Activated naive CD4-positive, alpha-beta T cell treated with anti-CD3 and anti-CD28 coated beads, Interleukin-2, amount 50 U/mL, for 24 hours (primary cell): ENCODE measurements around the gene TTC9C.
A peak's percentile ranks its signal among the peaks of the same experiment; 100 is the strongest.
"Not testable (repeated sequence)": the region's sequence is repeated elsewhere in the genome, so short reads cannot be mapped to it uniquely, and the experiment has no call there.

ENCODE experiments used
- H3K27ac Mint-ChIP-seq: one replicate; pipeline ENCODE4 v1.8.0; 2021; ENCODE audit warnings: mild to moderate bottlenecking, mixed read lengths
- H3K27me3 Mint-ChIP-seq: one replicate; pipeline ENCODE4 v1.8.0; 2021; ENCODE audit warnings: mixed read lengths
- H3K36me3 Mint-ChIP-seq: one replicate; pipeline ENCODE4 v1.8.0; 2021; ENCODE audit warnings: mixed read lengths
- H3K4me1 Mint-ChIP-seq: one replicate; pipeline ENCODE4 v1.8.0; 2021; ENCODE audit warnings: mixed read lengths
- H3K4me3 Mint-ChIP-seq: one replicate; pipeline ENCODE4 v1.8.0; 2021; ENCODE audit warnings: mild to moderate bottlenecking, mixed read lengths
- H3K9me3 Mint-ChIP-seq: one replicate; pipeline ENCODE4 v1.8.0; 2021; ENCODE audit warnings: mixed read lengths

TTC9C gene, protein sequence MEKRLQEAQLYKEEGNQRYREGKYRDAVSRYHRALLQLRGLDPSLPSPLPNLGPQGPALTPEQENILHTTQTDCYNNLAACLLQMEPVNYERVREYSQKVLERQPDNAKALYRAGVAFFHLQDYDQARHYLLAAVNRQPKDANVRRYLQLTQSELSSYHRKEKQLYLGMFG

DNA sequence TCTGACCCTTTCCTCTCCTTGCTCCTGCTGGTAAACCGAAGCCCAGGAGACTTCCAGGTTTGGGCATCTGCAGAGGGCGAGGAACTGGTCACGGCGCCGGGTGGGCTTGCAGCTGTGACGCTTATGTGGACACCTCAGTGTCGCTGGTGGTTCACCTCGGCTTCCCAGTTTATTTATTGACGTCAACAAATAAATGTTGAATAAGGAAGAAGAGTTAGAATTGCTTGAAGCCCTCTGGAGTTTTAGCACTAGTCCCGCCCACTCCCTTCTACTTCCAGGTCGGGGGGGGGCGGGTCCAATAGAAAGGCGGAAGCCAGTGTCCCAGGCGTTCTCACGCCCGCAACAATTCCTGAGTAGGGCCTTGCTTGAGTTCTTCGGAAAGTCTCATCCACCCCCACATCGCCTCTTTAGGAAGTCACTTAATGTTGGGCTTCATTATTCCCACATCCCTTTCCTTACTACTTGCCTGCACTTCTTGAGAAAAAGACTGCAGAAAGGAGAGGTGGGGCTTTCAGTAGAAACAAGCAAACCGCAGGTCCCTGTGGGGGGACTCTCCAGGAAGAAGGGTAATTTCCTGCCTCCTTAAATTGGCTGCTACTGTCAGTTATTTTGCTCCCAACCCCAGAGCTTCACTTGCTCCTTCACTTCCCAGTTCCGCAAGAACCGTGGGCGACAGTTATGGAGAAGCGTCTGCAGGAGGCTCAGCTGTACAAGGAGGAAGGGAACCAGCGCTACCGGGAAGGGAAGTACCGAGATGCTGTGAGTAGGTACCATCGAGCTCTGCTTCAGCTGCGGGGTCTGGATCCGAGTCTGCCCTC lies at the start of gene TTC9C:
Gene TTC9C (plus strand): TSS at position 316 of the 818 bp plus-strand sequence. CDS start 363 bp downstream, at position 679.
- H3K4me3 Mint-ChIP-seq: peak within 1 kb of the TSS; percentile 97
- peak within 1 kb of the TSS; percentile 97 for H3K27ac Mint-ChIP-seq
- no peaks in the 10 kb centered on the region for H3K9me3 Mint-ChIP-seq
- H3K27me3 Mint-ChIP-seq: no peaks in the 10 kb centered on the region
- H3K36me3 Mint-ChIP-seq: peaks cover 24% of the 10 kb centered on the region
- H3K4me1 Mint-ChIP-seq: peaks cover 47% of the 10 kb centered on the region

DNA sequence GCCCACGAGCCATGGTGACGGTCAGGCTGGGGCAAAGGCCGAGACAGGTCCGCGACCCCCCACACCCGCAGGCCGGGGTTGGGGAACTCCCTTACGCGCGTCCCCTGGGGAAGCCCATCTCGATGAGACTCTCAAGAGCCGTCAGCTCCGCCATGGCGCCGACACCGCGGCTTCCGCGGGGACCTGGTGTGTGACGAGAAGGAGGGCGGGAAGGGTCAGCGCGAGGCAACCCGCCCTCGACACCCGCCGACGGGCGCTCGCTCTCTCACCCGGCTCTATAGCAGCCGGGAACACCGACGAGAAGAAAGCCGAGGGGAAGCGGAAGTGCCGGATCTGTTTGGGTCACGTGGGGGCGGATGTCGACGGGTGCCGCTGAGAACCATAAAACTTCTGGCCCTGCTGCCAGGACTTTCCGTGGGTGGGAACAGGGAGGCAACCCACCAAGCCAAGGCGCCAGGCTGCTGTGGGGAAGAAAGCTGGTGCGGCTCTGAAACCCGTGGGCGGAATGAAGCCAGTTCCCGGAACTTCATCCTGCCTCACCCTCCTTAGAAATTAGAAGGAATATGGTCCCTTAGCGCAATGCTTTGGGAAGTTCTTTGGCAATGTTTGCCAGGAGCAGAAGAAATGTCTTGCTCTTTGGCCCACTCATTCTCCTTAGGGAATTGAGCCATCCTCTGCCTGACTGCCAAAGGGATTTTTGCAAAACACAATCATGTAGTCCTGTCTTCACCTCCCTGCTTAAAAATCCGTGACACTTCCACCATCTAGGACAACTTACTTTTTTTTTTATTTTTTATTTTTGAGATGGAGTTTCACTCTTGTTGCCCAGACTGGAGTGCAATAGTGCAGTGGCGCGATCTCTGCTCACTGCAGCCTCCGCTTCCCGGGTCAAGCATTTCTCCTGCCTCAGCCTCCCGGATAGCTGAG lies 49.3 kb upstream of the TTC9C start, which contains the start of gene UBXN1:
Gene UBXN1 (minus strand): TSS at position 304 of the 927 bp plus-strand sequence. CDS start 150 bp downstream, at position 154.
- H3K9me3 Mint-ChIP-seq: no peaks in the 10 kb centered on the region
- no peaks in the 10 kb centered on the region for H3K27me3 Mint-ChIP-seq
- H3K36me3 Mint-ChIP-seq: peaks cover 8% of the 10 kb centered on the region
- H3K27ac Mint-ChIP-seq: peak within 1 kb of the TSS; percentile 95
- H3K4me1 Mint-ChIP-seq: peaks cover 32% of the 10 kb centered on the region
- H3K4me3 Mint-ChIP-seq: peak within 1 kb of the TSS; percentile 90

DNA sequence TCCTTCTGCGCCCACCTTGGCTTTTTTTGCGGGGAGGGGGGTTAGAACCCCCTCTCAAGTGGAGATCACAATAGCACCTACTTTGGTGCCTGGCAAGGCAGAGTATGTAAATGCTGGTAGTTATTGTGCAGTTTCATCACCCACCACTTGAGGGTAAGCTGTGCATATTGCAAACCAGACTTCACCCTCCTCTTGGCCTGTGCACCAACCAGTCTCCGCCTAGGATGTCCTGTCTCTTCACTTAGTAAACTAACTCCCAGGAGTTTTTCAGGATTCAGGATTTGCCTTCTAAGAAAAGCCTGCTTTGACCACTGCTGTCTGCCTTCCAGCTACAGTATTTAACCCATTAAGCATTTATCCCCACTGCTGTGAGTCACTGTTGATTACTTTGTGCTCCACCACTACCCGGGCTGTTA lies 47.5 kb upstream of the TTC9C start:
- Mint-ChIP-seq H3K9me3 (no peaks in the 10 kb centered on the region), H3K36me3 (peaks cover 6% of the 10 kb centered on the region), H3K27me3 (no peaks in the 10 kb centered on the region), H3K4me3 (peak overlapping the region; percentile 50), H3K27ac (peak overlapping the region; percentile 59), H3K4me1 (peaks cover 29% of the 10 kb centered on the region)

DNA sequence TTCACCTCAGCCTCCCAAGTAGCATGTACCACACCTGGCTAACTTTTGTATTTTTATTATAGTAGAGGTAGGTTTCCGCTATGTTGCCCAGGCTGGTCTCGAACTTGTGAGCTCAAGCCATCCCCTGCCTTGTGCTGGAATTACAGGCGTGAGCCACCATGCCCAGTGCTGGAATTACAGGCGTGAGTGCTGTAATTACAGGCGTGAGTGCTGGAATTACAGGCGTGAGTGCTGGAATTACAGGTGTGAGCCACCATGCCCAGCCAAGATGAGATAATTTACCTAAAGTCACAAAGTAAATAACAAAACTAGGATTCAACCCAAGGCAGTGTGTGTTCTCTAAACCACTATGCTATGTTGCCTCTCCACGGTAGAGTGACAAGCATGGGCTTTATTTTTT lies 45.8 kb upstream of the TTC9C start:
- Mint-ChIP-seq H3K27ac (no peak overlapping the region), H3K4me3 (no peak overlapping the region), H3K4me1 (peaks cover 19% of the 10 kb centered on the region), H3K27me3 (peaks cover 2% of the 10 kb centered on the region), H3K9me3 (no peaks in the 10 kb centered on the region), H3K36me3 (no peaks in the 10 kb centered on the region)

DNA sequence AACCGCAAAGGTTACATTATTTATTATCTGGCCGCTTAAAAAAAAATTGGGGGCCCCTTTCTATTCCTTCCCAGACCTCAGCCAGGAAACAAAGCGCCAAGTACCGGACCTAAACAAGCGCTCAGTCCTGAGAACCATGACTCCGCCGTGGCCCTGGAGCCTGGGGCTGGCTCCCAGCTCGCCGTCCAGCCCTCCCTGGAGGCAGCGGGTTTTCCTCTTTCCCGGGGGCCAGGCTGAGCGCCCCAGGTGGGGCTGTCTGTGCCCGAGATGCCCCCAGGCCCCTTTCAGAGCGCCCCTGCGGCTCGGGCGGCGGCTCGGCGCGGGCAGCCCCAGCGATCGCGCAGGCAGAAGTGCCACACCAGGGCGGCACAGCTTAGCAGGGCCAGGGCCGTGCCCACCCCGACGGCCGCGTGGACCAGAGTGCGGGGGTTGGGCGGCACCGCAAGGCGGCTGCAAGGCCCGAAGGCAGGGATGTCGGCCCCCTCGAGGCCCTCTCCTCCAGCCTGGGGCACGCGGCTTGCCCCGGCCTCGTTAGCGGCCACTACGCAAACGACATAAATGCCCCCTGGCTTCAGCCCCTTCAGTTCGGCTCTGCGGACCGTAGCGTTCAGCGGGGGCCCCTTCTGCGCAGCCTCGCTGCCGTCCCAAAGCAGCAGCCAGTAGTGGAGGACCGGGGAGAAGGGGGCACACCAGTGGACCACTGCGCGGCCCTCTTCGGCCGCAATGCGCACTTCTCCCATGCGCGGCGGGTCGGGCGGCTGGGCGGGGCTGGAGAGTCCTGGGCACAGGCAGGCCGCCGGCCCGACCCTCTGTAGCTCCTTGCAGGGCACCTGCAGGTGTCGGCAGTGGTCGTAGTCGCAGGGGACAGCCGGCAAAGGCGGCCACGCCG lies 40.5 kb upstream of the TTC9C start:
- Mint-ChIP-seq H3K27ac (no peak overlapping the region), H3K4me3 (no peak overlapping the region), H3K27me3 (peaks cover 5% of the 10 kb centered on the region), H3K36me3 (peaks cover 8% of the 10 kb centered on the region), H3K9me3 (no peaks in the 10 kb centered on the region), H3K4me1 (no peaks in the 10 kb centered on the region)

DNA sequence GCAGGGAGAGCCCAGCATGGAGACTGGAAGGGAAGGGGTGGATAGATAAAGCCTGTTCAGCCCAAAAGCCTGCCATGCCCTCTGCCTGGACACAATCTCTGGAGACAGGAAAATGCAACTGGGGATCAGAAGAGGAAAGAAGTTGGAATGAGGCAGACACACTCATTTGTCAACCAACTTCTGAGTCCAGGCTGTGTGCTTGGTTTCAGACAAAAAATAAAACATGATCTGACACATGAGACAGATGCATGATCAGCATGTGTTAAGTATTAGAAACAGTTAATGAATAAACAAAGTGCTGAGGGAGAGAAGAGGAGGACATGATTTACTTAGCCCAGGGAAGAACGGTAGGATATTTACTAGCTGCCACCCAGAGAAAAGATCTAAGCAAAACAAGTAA lies 39.8 kb upstream of the TTC9C start:
- Mint-ChIP-seq H3K27ac (no peak overlapping the region), H3K4me3 (no peak overlapping the region), H3K36me3 (peaks cover 10% of the 10 kb centered on the region), H3K9me3 (no peaks in the 10 kb centered on the region), H3K4me1 (no peaks in the 10 kb centered on the region), H3K27me3 (peaks cover 5% of the 10 kb centered on the region)

DNA sequence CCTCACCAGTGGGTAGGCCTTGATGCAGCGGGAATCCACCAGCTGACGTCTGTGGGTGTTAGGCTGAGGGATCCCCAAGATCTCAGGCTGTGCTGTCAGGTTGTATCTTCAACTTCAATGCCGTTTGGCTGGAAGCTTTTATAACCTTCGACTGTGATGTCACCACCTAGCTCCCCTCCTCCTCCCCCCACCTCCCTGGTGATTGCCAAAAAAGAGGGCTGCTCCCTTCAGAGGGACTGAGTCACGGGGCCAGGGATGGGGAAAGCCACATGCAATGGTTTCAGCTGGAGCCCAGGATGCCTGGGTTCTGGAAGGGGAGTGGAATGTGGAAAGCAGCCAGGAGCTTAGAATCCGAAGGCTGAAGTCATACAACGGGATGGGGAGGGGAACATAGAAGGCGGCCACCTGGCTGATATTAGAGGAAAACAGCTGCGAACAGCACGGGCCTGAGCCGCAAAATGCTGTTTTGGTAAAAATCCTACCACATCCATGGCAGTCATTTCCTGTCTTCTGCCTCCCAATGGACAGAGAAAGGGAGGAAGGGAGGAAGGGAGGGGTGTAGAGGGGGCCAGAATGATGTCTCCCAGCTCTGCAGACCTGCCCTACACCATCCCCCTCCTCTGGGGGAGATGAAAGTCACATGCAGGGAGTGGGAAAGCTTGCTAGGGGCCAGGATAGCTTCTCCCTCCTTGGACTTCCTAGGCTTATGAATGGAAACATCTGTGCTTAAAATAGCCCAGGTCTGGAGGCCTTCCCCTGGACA lies 38.7 kb upstream of the TTC9C start, which contains the start of gene LRRN4CL:
Gene LRRN4CL (minus strand): TSS at position 110 of the 763 bp plus-strand sequence. CDS start 1,022 bp downstream, outside the sequence.
- H3K4me1 Mint-ChIP-seq: peaks cover 2% of the 10 kb centered on the region
- H3K4me3 Mint-ChIP-seq: no peak within 1 kb of the TSS
- H3K27me3 Mint-ChIP-seq: peaks cover 5% of the 10 kb centered on the region
- H3K36me3 Mint-ChIP-seq: peaks cover 10% of the 10 kb centered on the region
- H3K27ac Mint-ChIP-seq: no peak within 1 kb of the TSS
- H3K9me3 Mint-ChIP-seq: no peaks in the 10 kb centered on the region

DNA sequence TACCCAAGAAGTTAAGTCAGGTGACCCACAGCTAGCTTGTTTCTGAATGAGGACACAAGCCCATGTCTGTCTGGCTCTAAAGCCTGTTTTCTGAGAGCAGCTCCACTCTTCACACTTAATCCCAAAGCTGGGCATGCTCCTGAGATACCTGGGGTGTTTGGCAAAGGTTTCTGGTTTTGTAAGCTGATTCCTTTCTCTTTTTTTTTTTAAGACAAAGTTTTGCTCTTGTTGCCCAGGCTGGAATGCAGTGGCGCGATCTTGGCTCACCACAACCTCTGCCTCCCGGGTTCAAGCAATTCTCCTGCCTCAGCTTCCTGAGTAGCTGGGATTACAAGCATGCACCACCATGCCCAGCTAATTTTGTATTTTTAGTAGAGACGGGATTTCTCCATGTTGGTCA lies 34.7 kb upstream of the TTC9C start:
- not testable (repeated sequence) for H3K27ac Mint-ChIP-seq, H3K9me3 Mint-ChIP-seq, H3K27me3 Mint-ChIP-seq, H3K4me3 Mint-ChIP-seq, H3K4me1 Mint-ChIP-seq
- H3K36me3 Mint-ChIP-seq: peaks cover 11% of the 10 kb centered on the region

DNA sequence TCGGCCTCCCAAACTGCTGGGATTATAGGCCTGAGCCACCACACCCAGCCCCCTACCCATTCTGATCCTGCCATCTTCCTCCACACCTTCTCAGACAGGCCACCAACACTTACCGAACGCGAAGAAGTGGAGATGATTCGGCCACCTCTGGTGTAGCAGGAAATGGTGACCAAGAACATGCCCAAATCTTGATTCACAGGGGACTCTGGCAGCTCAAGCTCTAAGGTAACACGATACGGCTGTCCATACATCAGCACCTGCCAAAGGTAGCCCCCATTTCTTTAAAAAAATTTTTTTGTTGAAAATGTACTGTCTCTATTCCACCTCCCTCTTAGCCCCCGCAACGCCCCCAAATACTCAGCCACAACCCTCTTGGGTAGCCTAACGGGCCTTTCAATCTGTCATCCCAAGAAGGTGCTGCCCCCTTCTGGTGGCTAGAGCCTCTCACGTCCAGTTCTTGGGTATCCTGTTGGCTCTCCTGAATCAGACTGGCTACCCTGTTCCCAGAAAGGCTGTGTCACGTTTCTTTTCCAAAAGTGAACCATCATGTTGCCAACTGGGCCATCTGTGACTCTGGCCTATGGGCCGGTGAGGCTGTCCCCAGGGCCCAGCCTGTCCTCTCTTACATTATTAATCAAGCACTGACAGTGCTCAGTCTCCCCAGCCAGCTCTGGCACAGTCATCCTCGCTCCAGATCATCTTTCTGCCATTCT lies 33.7 kb upstream of the TTC9C start:
- H3K4me3 Mint-ChIP-seq: no peak overlapping the region
- peaks cover 7% of the 10 kb centered on the region for H3K4me1 Mint-ChIP-seq
- no peaks in the 10 kb centered on the region for H3K9me3 Mint-ChIP-seq
- no peaks in the 10 kb centered on the region for H3K27me3 Mint-ChIP-seq
- H3K36me3 Mint-ChIP-seq: peaks cover 11% of the 10 kb centered on the region
- no peak overlapping the region for H3K27ac Mint-ChIP-seq

DNA sequence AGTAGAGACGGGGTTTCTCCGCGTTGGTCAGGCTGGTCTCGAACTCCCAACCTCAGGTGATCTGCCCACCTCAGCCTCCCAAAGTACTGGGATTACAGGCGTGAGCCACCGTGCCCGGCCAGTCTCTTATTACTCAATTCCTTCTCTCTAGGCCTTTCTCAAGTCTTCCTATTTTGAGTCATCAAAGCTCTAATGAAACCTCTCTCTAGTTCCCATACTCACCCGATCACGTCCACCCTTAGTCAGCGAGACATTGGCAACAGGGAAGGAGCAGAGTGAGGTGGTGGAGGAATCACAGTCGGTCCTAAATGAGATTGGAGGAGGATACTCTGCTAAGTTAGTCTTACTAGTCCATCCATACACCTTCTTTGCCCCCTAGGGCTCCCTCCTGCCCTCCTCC lies 26.0 kb upstream of the TTC9C start:
- H3K27me3 Mint-ChIP-seq: no peaks in the 10 kb centered on the region
- peaks cover 1% of the 10 kb centered on the region for H3K36me3 Mint-ChIP-seq
- H3K27ac Mint-ChIP-seq: no peak overlapping the region
- no peak overlapping the region for H3K4me3 Mint-ChIP-seq
- H3K9me3 Mint-ChIP-seq: no peaks in the 10 kb centered on the region
- H3K4me1 Mint-ChIP-seq: peaks cover 17% of the 10 kb centered on the region

DNA sequence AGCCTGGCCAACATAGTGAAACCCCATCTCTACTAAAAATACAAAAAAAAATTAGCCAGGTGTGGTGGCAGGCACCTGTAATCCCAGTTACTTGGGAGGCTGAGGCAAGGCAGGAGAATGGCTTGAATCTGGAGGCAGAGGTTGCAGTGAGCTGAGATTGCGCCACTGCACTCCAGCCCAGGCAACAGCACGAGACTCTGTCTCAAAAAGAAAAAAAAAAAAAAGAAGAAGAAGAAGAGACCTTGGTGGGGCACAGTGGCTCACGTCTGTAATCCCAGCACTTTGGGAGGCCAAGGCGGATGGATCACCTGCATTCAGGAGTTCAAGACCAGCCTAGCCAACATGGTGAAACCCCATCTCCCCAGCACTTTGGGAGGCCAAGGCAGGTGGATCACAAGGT lies 24.4 kb upstream of the TTC9C start:
- not testable (repeated sequence) for H3K4me3 Mint-ChIP-seq, H3K27ac Mint-ChIP-seq
- peaks cover 34% of the 10 kb centered on the region for H3K4me1 Mint-ChIP-seq

DNA sequence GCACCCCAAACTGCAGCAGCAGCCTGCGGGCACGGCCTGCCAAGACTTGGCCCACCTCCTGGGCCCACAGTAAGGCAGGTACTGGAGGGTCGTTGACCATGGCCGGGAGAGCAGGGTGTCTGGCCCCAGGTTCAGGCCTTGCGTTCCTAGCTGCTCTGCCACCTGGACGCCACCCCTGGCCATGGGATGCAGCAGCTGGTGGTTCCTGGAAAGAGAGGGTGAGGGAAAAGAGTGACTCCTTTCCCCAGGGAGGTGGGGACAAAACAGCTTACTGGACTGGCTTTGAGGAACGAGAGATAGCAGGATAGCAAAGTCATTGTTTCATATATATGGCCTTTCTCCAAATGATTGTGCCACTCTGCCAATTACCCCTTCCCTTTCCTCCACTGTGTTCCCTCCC lies 22.9 kb upstream of the TTC9C start:
- peak overlapping the region; percentile 93 for H3K4me3 Mint-ChIP-seq
- H3K27ac Mint-ChIP-seq: peak overlapping the region; percentile 87
- H3K4me1 Mint-ChIP-seq: peaks cover 44% of the 10 kb centered on the region
- H3K9me3 Mint-ChIP-seq: no peaks in the 10 kb centered on the region
- H3K36me3 Mint-ChIP-seq: peaks cover 1% of the 10 kb centered on the region
- no peaks in the 10 kb centered on the region for H3K27me3 Mint-ChIP-seq

More for the DNA sequence above, 24.4 kb upstream of the TTC9C start:
- H3K9me3 Mint-ChIP-seq, H3K27me3 Mint-ChIP-seq, H3K36me3 Mint-ChIP-seq: not testable (repeated sequence)

DNA sequence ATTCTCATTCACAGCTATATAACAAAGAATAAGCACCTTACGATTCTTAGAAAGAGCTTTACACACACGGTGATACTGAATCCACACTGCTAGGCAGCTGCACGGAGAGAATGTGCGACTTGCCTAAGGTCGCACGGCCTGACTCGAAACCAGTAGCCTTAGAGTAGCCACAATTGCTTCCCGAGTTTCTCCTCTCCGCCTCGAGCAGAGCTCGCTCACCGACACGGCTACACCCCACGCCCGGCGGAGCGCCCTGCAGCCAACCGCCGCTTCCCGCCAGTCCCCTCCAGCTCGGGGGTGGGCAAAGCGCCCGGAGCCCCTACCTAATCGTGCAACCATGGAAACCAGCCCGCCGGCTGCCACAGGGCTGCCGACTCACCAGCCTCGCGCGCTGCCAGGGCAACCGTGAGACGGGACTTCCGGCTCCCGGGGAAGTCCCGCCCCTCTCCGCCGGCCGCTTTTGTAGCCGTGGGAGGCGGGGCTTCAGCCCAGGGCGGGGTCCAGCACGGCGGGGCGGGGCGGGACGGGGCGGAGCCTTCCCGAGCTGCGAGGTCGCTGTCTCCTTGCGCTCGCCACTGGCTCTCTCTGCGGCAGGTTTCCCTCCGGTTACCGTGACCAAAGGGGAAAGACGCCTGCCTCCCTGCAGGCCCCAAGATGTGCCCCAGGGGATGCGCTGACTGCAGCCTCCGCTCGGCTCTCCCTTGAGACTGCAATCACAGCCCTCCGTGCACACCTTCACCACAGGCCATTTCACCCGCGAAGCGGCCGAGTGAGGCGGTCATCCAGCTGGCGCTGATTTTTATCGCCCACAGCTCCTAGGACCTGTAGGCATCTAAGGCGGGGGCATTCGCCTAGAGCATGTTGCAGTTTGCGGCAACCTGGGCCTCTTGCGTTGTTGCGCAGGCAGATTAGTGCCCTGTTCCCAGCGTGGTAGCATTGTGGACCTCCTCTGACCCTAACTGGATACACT lies 22.1 kb upstream of the TTC9C start:
- Mint-ChIP-seq H3K36me3 (peaks cover 3% of the 10 kb centered on the region), H3K9me3 (no peaks in the 10 kb centered on the region), H3K4me1 (peaks cover 48% of the 10 kb centered on the region), H3K27me3 (no peaks in the 10 kb centered on the region), H3K4me3 (peak overlapping the region; percentile 93), H3K27ac (peak overlapping the region; percentile 46)
